Measurements from ENCODE around the gene TMEM256.

DNA sequence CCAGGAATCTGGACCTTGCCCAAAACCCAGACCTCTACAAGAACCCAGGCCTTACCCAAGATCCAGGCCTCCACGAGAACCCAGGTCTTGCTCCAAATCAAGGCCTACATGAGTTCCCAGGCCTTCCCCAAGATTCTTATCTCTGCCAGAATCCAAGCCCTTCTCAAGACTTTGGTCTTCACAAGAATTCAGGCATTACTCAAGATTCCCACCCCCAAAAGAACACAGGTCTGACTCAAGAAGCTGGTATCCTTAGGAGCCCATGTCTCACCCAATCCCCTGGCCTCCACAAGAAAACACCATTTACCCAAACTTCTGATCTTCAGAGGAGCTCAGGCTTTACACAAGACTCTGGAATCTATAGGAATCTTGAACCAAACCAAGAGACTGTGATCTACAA, 27.3 kb upstream of the TMEM256 start:
- TF ChIP-seq POLR2AphosphoS5 (IDR thresholded peaks at IDR 0.05; ENCODE audit: low read depth, low read length) = no peak
- TF ChIP-seq, protein P1, sequence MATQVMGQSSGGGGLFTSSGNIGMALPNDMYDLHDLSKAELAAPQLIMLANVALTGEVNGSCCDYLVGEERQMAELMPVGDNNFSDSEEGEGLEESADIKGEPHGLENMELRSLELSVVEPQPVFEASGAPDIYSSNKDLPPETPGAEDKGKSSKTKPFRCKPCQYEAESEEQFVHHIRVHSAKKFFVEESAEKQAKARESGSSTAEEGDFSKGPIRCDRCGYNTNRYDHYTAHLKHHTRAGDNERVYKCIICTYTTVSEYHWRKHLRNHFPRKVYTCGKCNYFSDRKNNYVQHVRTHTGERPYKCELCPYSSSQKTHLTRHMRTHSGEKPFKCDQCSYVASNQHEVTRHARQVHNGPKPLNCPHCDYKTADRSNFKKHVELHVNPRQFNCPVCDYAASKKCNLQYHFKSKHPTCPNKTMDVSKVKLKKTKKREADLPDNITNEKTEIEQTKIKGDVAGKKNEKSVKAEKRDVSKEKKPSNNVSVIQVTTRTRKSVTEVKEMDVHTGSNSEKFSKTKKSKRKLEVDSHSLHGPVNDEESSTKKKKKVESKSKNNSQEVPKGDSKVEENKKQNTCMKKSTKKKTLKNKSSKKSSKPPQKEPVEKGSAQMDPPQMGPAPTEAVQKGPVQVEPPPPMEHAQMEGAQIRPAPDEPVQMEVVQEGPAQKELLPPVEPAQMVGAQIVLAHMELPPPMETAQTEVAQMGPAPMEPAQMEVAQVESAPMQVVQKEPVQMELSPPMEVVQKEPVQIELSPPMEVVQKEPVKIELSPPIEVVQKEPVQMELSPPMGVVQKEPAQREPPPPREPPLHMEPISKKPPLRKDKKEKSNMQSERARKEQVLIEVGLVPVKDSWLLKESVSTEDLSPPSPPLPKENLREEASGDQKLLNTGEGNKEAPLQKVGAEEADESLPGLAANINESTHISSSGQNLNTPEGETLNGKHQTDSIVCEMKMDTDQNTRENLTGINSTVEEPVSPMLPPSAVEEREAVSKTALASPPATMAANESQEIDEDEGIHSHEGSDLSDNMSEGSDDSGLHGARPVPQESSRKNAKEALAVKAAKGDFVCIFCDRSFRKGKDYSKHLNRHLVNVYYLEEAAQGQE (IDR thresholded peaks at IDR 0.05; ENCODE audit: insufficient read depth in 1 of 2, low read depth in 2 of 2, low read length in 2 of 2) = no peak
